Posterior cingulate gyrus (tissue), 11 donors: ENCODE results near the gene CSF1R.
A peak's percentile ranks its signal among the peaks of the same experiment; 100 is the strongest.

ENCODE experiments used
- DNase-seq, 10 donors: peaks; one replicate each; pipeline versions ENCODE4 v3.0.0 to v3.0.0-alpha.2; 2020 to 2021; ENCODE audit warnings: mixed read lengths in 3 of 10
- intact Hi-C: fragments of 100-400 bp; cut with DNase I; formaldehyde crosslinking; loops from one replicate; pipeline ENCODE4 v1.15.1; 2023

Gene CSF1R

DNA sequence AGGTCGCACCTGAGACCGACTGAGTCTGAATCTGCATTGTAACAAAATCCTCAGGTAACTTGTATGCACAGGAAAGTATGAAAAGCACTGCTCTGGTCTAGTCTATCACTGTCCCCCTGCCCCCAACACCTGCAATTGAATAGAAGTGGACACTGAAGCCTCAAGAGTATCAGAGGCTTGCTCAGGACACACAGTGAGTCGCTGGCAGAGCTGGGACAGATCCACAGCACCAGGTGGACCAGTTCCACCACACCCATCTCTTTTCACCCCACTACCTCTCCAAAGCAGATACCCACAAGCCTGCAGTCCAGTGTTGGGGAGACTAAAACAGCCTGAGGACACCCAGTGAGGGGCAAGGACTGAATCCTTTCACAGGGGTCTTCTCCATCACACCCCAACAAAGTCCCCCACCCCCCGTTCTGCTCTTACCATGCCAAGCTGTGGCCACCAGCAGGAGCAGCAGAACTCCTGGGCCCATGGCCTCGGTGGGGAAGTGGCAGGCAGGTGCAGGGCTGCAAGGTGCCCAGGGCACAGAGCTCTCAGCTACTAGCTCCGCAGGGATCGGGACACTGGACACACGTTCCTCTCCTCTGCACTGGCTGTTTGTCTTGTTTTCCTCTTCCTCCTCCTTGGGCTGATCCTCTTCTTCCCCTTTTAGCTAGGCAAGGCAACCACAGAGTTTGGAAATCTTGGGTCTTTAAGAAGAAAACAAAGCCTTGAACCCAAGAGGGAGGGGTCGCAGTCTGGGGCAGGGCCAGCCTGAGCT, at the start of gene CSF1R:
CSF1R (minus strand) TSS at position 605 of the 766 bp plus-strand sequence; CDS start at position 478, 127 bp downstream.
- peak in 1 of 10 donors; percentile 69 for DNase-seq
- intact Hi-C loops: no loop called here

DNA sequence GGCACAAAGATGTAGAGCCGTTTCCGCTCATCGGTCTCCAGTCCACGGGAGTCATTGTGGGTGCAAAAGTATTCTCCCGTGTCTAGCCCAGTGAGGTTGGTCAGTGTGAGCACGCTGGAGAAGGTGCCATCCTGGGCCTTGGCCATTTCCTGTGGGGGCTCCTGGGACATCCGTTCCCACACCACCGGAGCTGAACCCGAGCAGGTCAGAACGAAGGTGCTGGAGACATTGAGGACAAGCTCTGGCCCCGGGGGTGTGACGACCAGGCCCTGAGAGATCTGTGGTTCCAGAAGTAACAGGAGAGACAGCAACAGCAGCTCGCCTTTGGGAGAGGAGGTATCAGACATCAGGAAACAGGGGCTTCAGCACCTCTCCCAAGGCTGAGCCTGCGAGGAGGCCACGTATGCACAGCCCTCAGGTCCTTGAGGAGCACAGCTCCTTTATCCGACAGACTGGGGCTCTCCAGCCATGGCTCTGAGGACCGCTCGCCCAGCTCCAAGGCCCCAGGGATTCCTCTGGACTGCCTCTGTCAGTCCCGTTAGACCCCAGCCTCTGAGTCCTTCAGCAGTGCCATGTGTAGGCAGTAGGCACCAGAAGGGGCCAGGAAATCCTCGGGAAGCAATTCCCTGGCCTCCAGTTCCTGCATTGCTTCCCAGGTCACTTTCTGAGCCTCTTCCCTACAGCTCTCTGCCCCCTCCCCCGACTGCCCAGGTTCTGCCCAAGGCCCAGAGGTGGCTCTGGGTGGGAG, 49.4 kb upstream of the CSF1R start:
- peak in 1 of 10 donors; percentile 48 for DNase-seq
- intact Hi-C loops: no loop called here

DNA sequence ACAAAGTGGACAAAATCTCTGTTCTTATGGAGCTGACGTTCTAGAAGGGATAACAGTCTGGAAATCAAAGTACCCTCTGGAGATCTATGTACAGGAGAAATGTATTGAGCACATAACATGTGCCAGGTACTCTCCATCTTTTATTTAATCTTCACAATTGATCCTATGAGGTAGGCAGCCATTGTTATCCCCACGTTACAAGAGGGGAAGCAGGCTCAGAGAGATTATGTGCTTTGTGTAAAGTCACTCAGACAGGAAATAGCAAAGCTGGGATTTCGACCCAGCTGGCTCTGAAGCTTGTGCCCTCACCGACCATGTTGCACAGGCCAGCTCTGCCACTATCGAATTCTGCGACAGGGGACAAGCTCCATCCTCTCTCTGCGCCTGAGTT, 47.8 kb upstream of the CSF1R start:
- intact Hi-C loops: no loop called here

DNA sequence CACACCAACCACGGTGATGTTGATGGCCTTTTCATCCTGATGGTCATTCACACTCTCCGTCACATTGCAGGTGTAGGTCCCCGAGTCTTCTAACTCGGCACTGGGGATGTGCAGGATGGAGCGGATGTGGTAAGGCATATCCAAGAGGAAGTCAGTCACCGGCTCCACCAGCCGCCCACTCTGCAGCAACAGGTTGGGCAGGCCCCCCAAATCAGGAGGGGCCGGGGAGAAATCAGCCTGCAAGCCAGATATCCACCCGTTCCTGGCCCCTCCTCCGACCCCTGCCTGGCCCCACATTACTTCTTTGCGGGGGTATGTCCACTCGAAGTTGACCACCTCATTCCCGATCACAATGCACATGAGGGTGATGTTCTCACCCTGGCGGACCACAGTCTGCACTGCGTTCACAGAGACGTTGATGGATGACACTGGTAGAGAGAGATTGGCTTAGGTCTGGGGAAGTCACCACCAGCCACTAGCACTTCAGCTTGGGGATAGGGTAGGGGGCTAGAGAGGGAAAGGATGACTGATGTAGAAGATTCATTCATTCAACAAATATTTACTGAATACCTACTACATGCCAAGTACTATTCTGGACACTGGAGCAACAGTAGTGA, 47.3 kb upstream of the CSF1R start:
- DNase-seq: peak in 2 of 10 donors; percentile 62 to 65
- intact Hi-C loops: no loop called here

More for the DNA sequence above, 47.8 kb upstream of the CSF1R start:
- peak in 2 of 10 donors; percentile 25 to 27 for DNase-seq

DNA sequence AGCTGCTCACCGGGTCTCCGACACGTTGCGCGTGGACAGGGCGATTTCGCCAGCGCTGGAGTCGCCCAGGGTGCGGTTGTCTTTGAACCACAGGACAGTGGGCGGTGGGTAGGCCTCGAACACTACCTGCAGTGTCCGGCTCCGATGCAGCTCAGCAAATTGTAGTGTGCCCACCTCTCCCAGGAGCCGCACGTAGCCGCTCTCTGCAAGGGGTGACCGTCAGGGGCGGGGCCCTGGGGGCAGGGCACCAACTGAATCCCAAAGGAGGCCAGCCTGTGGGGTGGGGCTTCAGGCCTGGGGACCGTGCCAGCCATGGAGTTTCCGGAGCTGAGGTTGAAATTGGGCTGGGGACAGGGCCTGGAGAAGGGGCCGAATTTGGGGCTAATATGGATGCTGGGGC, 46.4 kb upstream of the CSF1R start:
- DNase-seq: peak in 3 of 10 donors; percentile 52 to 72 (median 67)
- intact Hi-C loops: no loop called here

DNA sequence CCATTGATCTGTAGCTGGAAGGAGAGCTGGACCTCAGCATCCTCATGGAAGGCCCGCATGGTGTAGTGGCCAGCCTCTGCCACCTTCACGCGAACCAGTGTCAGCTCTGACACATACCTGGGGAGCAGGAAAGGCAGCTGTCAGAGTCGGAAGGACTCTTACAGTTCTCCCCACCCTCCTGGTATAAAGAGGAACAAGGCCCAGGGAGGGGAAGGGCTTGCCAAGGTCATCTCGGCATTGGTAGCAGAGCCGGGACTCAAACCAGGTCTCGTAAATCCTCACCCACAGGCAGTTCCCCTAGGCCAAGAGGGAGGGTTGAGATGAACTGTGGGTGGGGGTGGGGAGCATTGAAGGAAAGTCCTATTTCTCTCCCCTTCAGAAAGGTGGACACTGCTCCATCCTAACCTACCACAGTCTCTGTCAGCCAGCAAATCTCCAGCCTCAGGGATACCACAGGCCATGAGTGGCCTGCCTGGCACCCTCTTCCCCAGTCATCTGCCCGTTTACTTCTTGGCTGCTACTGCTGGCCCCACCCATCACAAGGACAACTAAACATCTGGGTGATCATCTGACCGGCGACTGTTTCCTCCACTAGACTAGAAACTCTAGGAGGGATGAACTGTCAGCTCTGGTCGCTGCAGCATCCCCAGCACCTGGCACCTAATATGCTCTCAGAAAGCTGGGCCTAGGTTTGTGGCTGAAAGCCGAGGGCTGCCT, 45.8 kb upstream of the CSF1R start:
- peak in 2 of 10 donors; percentile 56 to 72 for DNase-seq
- intact Hi-C loops: loop anchor here (2.0 kb wide), 1 partner anchor 29 kb away; no protein-coding TSS in a partner anchor

DNA sequence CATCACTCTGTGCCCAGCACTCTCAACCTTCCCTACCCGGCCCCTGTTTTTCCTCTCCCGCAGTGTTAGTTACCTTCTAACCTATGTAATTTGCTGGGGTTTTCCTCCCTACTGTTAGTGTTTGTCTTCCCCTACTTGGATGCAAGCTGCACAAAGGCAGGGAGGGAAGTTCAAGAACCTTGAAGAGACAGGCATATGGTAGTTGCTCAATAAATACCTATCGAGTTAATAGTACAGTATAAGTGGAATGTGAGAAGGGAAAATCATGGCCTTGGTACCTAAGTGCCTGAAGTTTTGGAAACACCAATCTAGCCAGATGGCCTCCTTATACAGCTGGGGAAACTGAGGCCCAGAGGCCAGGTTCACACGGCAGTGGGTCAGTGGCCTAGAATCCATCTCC, 45.1 kb upstream of the CSF1R start:
- no peak for DNase-seq
- intact Hi-C loops: loop anchor here (2.0 kb wide), 1 partner anchor 29 kb away; no protein-coding TSS in a partner anchor

DNA sequence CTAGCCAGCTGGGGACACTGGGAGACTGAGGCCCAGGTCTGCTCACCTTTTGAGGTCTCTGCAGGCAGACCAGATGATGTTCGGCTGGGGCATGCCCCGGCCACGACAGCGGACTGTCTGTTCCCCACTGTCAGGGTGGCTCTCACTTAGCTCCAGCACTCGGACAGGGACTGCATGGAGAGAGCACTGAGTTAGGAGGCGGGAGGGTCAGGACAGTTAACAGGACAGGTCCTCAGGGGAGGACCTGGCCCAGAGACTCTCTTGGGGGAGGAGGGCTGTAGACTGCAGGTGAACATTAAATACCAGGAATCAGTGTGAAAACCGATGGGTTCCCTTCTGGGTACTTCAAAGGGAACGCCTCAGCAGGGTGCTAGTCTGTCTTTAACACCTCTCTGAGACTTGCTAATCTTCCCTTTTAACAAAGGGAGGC, 44.2 kb upstream of the CSF1R start:
- DNase-seq: peak in 2 of 10 donors; percentile 48 to 59
- intact Hi-C loops: loop anchor here (1.0 to 2.0 kb wide), 2 partner anchors 30 to 88 kb away; no protein-coding TSS in a partner anchor

DNA sequence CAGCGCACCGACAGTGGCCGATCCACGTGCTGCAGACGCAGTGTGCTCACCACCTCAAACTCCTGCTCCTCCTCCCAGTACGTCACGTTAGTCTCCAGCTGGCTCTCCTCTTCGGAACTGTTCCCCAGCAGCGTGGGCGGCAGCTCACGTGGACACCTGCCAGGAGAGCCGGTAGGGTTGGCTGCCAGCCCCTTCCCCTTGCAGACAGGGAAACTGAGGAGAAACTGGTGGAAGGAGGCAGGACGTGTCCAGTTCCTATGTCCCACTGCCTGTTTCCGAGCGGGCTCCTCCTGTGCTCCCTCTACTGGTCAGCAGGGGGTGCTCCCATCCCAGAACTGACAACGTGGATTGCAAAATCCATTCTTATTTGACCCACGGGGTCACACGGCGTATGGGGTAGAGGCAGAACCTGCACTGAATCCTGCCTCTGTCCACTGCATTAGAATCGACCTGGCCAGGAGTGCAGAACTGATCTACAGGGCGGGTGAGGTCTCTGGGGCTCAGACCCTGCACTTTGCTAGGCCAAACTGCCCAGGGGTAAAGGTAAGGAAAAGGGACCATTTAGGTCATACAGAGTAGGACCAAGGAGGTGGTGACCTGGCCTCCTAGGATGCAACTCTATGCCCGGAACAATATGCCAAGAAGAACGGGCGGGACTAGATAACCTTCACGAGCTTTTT, 43.6 kb upstream of the CSF1R start:
- peak; percentile 59 to 96 (median 72) for DNase-seq
- intact Hi-C loops: loop anchor here (1.0 to 10.0 kb wide), 3 partner anchors 31 to 305 kb away; no protein-coding TSS in a partner anchor

DNA sequence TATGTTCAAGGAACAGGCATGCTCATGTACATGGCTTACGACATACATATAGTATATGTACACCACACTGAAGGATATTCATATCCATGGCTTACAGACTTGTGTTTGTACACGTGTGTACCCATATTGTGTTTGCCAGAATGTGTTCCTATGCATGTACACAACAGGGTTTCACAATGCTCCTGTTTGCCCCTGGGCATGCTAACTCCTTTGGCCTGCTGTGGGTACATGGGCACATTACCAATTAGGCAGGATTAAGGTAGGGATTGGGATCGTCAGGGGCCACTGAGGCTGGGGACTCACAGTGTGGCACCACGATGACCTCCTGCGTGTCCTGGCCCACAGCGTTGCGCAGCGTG, 43.1 kb upstream of the CSF1R start:
- no peak for DNase-seq
- intact Hi-C loops: loop anchor here (10.0 kb wide), 1 partner anchor 305 kb away; no protein-coding TSS in a partner anchor

DNA sequence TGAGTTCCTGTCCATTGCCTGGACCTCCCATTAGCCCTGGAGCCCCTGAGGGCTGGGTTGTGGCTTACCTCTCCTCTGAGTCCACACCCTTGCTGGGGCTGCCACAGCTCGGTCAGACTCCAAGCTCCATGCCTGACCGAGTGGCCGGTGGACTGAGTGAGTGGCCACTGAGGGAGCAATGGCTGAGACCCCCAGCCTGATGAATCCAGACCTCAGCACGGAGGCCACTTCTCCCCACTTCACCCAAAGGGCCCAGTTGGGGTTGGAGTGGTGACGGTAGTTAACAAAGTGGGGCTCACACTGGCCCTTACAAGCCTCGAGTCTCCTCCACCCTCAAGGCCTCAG, 40.5 kb upstream of the CSF1R start:
- peak in 2 of 10 donors; percentile 61 to 67 for DNase-seq
- intact Hi-C loops: loop anchor here (10.0 kb wide), 1 partner anchor 308 kb away; no protein-coding TSS in a partner anchor

DNA sequence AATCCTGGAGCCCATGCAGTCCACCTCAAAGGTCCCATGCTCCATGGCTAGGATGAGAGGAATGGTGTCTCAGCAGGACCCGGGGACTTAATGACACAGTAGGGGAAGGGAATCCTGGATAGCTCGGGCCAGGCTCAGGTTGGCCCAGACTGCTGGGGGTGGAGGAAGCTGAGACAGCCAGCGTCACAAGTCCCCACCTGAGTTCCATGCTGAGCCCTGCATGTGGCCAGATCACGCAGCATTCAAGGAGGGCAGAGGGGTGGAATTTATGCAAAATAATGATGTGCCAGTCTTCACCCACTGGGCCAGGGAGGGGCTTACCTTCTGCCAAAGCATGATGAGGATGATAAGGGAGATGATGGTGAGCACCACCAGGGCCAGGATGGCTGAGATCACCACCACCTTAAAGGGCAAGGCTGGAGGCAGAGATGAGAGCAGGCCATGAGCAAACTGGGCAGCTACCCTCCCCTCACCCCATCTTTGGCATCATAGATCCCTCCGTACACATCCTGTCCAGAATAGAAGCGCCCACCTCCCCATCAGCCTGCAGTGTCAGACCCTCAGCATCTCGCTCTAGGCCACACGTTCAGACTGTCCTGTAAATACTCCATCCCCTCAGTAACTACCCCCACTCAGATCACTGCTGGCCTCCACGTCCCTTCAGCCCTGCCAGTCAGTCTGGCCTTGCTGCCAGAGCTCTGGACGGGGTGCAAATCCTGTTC, 40.0 kb upstream of the CSF1R start:
- DNase-seq: peak in 2 of 10 donors; percentile 46 to 56
- intact Hi-C loops: loop anchor here (10.0 kb wide), 1 partner anchor 308 kb away; no protein-coding TSS in a partner anchor

DNA sequence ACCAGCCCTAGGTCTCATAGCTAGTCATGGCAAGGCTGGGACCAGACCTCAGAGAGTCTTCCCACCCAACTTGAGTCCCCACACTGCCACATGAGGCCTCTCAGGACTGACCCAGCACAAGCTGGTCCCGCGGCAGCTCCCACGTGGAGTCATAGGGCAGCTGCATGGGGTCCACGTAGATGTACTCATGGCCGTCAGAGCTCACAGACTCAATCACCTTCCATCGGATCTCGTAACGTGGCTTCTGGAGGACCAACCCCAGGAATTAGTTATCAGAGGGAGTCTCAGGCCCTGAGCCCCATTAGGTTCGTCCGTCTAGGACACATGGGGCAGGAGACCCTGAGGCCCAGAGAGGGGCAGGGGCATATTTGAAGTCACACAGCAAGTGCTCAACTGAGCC, 39.0 kb upstream of the CSF1R start:
- intact Hi-C loops: loop anchor here (10.0 kb wide), 1 partner anchor 309 kb away; no protein-coding TSS in a partner anchor
- peak in 2 of 10 donors; percentile 44 to 72 for DNase-seq

DNA sequence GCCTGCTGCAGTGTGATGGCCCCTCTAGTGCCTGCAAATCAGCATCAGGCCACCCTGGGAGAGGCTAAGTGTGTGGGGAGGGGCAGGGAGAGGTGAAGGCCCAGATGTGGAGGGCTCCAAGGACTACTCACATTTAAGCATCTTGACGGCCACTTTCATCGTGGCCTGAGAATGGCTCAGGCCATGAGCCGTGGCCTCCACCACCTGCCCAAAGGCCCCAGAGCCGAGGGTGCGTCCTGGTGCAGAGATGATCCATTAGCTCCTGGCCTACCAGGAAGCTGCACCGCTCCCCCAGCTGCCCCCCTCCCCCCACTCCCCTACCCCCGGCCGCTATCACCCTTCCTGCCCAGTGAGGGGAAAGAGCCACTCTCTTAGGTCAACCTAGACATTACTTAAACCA, 38.2 kb upstream of the CSF1R start:
- intact Hi-C loops: loop anchor here (10.0 kb wide), 1 partner anchor 310 kb away; no protein-coding TSS in a partner anchor
- DNase-seq: peak in 2 of 10 donors; percentile 16 to 29

DNA sequence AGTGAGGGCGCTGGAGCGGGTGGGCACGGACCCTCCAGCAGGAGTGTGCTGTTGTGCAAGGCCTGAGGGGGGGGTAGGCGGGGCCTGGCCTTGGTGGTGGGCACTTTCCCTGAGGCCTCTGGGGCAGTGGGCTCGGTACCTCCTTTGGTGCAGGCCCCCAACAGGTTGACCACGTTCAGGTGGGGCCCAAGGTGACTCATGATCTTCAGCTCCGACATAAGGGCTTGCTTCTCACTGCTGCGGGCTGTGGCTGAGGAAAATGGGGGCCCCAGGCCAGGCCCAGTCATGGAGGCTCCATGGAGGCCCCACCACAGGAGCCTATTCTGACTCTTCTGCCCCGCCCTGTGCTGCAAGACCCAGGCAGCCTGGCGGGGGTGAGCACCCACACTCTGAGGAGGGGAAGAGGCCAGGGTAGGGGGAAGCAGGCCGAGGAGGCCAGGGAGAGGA, 37.8 kb upstream of the CSF1R start:
- intact Hi-C loops: loop anchor here (10.0 kb wide), 1 partner anchor 311 kb away; no protein-coding TSS in a partner anchor

DNA sequence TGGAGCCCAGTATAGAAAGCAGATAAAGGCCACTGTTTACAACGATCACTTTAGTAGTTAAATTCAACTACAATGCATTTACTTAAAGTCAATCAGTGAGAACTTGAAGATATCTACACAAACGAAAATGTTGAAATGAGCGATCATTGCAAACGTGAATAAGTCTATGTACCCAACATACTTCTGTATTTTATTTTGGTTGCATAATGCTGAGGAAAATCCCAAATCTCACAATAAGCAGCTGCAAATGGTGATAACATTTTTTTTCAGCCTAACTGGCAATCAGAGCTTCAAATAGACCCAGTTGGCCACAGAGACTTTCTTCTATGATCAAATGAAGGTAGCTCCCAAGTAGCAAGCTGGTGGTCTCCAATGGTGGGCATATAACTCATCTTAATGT, 37.2 kb upstream of the CSF1R start:
- DNase-seq: no peak
- intact Hi-C loops: loop anchor here (10.0 kb wide), 1 partner anchor 311 kb away; no protein-coding TSS in a partner anchor

More for the DNA sequence above, 37.8 kb upstream of the CSF1R start:
- peak in 1 of 10 donors; percentile 66 for DNase-seq

DNA sequence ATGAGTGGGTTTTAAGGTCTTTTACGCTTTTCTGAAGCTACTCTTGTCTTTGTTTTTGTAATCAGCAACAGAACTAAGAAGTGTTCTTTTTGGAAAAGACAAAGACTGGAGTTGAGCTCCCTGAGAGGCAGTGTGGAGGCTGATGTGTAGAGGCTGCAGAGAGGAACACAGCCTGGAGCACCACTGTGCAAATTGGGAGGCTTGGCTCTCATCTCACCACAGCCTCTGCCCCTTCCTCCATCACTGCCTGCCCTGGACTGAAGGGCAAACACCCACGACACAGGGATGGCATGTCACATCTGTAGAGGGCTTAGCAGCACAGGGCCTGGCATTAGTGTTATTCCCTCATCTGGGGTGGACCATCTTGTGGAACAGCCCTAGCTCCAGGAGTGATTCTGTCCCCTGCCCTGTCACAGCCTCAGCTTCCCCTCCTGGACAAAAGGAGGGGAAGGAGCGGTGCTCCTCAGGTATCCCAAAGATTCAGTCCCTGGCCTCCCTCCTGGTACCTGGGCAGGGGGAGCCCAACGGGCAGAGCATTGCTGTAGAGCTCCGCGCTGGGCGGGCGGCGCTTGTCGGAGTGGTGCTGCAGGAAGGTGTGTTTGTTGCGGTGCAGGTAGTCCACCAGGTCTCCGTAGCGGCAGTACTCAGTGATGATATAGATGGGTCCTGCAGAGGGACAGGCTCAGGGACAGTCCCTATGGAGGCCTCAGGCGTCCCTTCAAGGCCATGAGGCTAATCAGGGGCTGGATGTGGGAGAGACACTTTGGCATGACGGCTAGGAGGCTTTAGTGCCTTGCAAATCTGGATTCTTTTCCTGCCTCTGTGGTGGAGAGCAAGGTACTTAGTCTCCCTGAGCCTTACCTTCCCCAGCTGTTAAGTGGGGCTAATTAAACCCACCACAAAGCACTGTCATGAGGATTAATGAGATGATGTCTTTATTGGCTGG, 36.5 kb upstream of the CSF1R start:
- intact Hi-C loops: loop anchor here (10.0 kb wide), 1 partner anchor 312 kb away; no protein-coding TSS in a partner anchor
- DNase-seq: peak in 3 of 10 donors; percentile 2 to 62 (median 33)
